IMR-90 (cell line): Measurements from ENCODE around the gene RHBDL1. TPM values are rescaled to one million over a fixed set of nuclear protein-coding genes. Genes with fewer than 3 reads are reported as not detected.

Source experiments
- ATAC-seq: fragments of 200-7000 bp; cut with Tn5 transposase; 2 replicates; pipeline ENCODE4 v1.9.1; 2020; ENCODE audit warnings: low read depth, mild to moderate bottlenecking, moderate library complexity
- BruUV-seq: library from RNA; stranded (reverse); fragments of 400-500 nt; replicated peaks from 2 replicates; lab custom pipeline; 2021; lab: Mats Ljungman, UMichigan
- CTCF ChIA-PET: fragments of 300-600 bp; formaldehyde crosslinking; extraction: SDS; loops from one replicate; lab custom pipeline; 2021; ENCODE audit warnings: antibody characterized with exemption; lab: Yijun Ruan, JAX
- POLR2A ChIA-PET: fragments of 300-600 bp; sonication (Branson Sonifier 250); formaldehyde crosslinking; loops from one replicate; lab custom pipeline; 2022; ENCODE audit warnings: antibody characterized with exemption; ENCODE audit not compliant: unreplicated experiment; lab: Charles Lee
- DNase-seq: peaks from one replicate; pipeline ENCODE4 v3.0.0; 2013
- H2AFZ ChIP-seq: replicated peaks from 2 replicates; pipeline ENCODE3; 2013; ENCODE audit warnings: low read length, mild to moderate bottlenecking; ENCODE audit not compliant: poor library complexity
- H2AK5ac ChIP-seq: 2 replicates; pipeline ENCODE4 v1.6.1; 2013; ENCODE audit warnings: low read depth, low read length, inconsistent platforms
- H2AK9ac ChIP-seq: replicated peaks from 2 replicates; pipeline ENCODE3; 2013; ENCODE audit warnings: mild to moderate bottlenecking, low read depth, low read length, moderate library complexity; ENCODE audit not compliant: poor library complexity
- H2BK120ac ChIP-seq: 2 replicates; pipeline ENCODE4 v1.6.1; 2013; ENCODE audit warnings: low read depth, low read length, inconsistent platforms
- H2BK15ac ChIP-seq: 3 replicates; pipeline ENCODE4 v1.6.1; 2013; ENCODE audit warnings: low read depth, low read length, inconsistent platforms
- H2BK20ac ChIP-seq: 2 replicates; pipeline ENCODE4 v1.6.1; 2013; ENCODE audit warnings: low read depth, mild to moderate bottlenecking, inconsistent platforms, low read length, moderate library complexity
- H2BK5ac ChIP-seq: 2 replicates; pipeline ENCODE4 v1.6.1; 2013; ENCODE audit warnings: mild to moderate bottlenecking, low read depth, low read length, inconsistent platforms; ENCODE audit not compliant: poor library complexity, severe bottlenecking
- H3K14ac ChIP-seq: replicated peaks from 2 replicates; pipeline ENCODE4 v1.6.1; 2013; ENCODE audit warnings: low read depth, low read length, inconsistent platforms
- H3K18ac ChIP-seq: 2 replicates; pipeline ENCODE4 v1.6.1; 2013; ENCODE audit warnings: low read depth, low read length, control low read depth
- H3K23ac ChIP-seq: 2 replicates; pipeline ENCODE4 v1.6.1; 2013; ENCODE audit warnings: low read depth, low read length, inconsistent platforms
- H3K27ac ChIP-seq: 2 replicates; pipeline ENCODE4 v1.5.1; 2013; ENCODE audit warnings: mild to moderate bottlenecking, control low read depth, low read length; ENCODE audit not compliant: insufficient read depth
- H3K27me3 ChIP-seq: 2 replicates; pipeline ENCODE4 v1.6.1; 2013; ENCODE audit warnings: low read length; ENCODE audit not compliant: control insufficient read depth, insufficient read depth
- H3K36me3 ChIP-seq: 2 replicates; pipeline ENCODE4 v1.6.1; 2013; ENCODE audit warnings: low read length, mixed read lengths; ENCODE audit not compliant: control insufficient read depth, insufficient read depth
- H3K4ac ChIP-seq: 2 replicates; pipeline ENCODE4 v1.6.1; 2013; ENCODE audit warnings: low read depth, low read length, inconsistent platforms
- H3K4me1 ChIP-seq: 2 replicates; pipeline ENCODE4 v1.6.1; 2013; ENCODE audit warnings: low read length, mixed read lengths; ENCODE audit not compliant: control insufficient read depth, insufficient read depth
- H3K4me2 ChIP-seq: 2 replicates; pipeline ENCODE4 v1.6.1; 2013; ENCODE audit warnings: low read depth, mild to moderate bottlenecking, control low read depth, low read length, moderate library complexity
- H3K4me3 ChIP-seq: 2 replicates; pipeline ENCODE4 v1.5.1; 2013; ENCODE audit warnings: low read depth, mild to moderate bottlenecking, control low read depth, low read length, moderate library complexity; ENCODE audit not compliant: insufficient read depth
- H3K56ac ChIP-seq: 2 replicates; pipeline ENCODE4 v1.6.1; 2013; ENCODE audit warnings: low read length, inconsistent platforms; ENCODE audit not compliant: insufficient read depth; ENCODE audit errors: extremely low read depth
- H3K79me1 ChIP-seq, 2 experiments: 2 replicates each; pipeline ENCODE4 v1.6.1; 2013; ENCODE audit warnings: low read length in 2 of 2, inconsistent platforms in 1 of 2, low read depth in 1 of 2
- H3K9ac ChIP-seq: 2 replicates; pipeline ENCODE4 v1.6.1; 2013; ENCODE audit warnings: low read depth, low read length, control low read depth
- H3K9me1 ChIP-seq: 2 replicates; pipeline ENCODE4 v1.6.1; 2013; ENCODE audit warnings: low read length, inconsistent platforms; ENCODE audit not compliant: insufficient read depth
- H3K9me3 ChIP-seq: 2 replicates; pipeline ENCODE4 v1.6.1; 2013; ENCODE audit warnings: low read length; ENCODE audit not compliant: control insufficient read depth, insufficient read depth
- H4K20me1 ChIP-seq: 2 replicates; pipeline ENCODE4 v1.6.1; 2013; ENCODE audit warnings: low read length, inconsistent platforms; ENCODE audit not compliant: insufficient read depth
- H4K5ac ChIP-seq: 2 replicates; pipeline ENCODE4 v1.6.1; 2013; ENCODE audit warnings: mild to moderate bottlenecking, low read depth, low read length, control low read depth
- H4K8ac ChIP-seq, 2 experiments: 2 replicates each; pipeline ENCODE4 v1.6.1; 2013; ENCODE audit warnings: low read depth in 2 of 2, low read length in 2 of 2, control low read depth in 1 of 2, inconsistent platforms in 1 of 2
- H4K91ac ChIP-seq: 2 replicates; pipeline ENCODE4 v1.6.1; 2013; ENCODE audit warnings: low read depth, low read length, inconsistent platforms; ENCODE audit not compliant: insufficient read depth
- BHLHE40 ChIP-seq: fragments of 150-350 bp; IDR thresholded peaks from 2 replicates; pipeline ENCODE4 v1.6.1; 2016; ENCODE audit warnings: mild to moderate bottlenecking, low read depth, low read length
- CHD1 ChIP-seq: IDR thresholded peaks from 2 replicates; pipeline ENCODE4 v1.6.1; 2012; ENCODE audit warnings: low read depth, low read length, improper control_type of control experiment
- CTCF ChIP-seq: conservative IDR thresholded peaks from 2 replicates; pipeline ENCODE4 v1.5.1; 2012; ENCODE audit warnings: mild to moderate bottlenecking, low read depth, low read length, improper control_type of control experiment
- ELK1 ChIP-seq: fragments of 150-350 bp; IDR thresholded peaks from 2 replicates; pipeline ENCODE4 v1.6.1; 2016; ENCODE audit warnings: low read depth, mild to moderate bottlenecking, low read length, moderate library complexity, borderline replicate concordance
- POLR2A ChIP-seq: IDR thresholded peaks from 2 replicates; pipeline ENCODE4 v1.6.1; 2012; ENCODE audit warnings: mild to moderate bottlenecking, low read depth, low read length
- RAD21 ChIP-seq: IDR thresholded peaks from 2 replicates; pipeline ENCODE4 v1.6.1; 2012; ENCODE audit warnings: low read length, improper control_type of control experiment
- RFX5 ChIP-seq: IDR thresholded peaks from 2 replicates; pipeline ENCODE4 v1.8.0; 2012; ENCODE audit warnings: low read depth, mild to moderate bottlenecking, low read length, moderate library complexity
- SMC3 ChIP-seq: fragments of 150-350 bp; IDR thresholded peaks from 2 replicates; pipeline ENCODE4 v1.6.1; 2016; ENCODE audit warnings: low read depth, mild to moderate bottlenecking, antibody characterized with exemption, low read length, moderate library complexity
- WGBS, 2 experiments: methylation state at CpG; one replicate each; pipeline versions ENCODE4 v1.1.5 to v1.1.7; 2013; ENCODE audit warnings: missing lambda C conversion rate in 2 of 2; ENCODE audit not compliant: insufficient read length in 1 of 2; ENCODE audit errors: extremely low coverage in 2 of 2; 5-methylcytosine and 5-hydroxymethylcytosine counted together
- dilution Hi-C: fragments of 300-500 bp; cut with HindIII; formaldehyde crosslinking; loops from one replicate; pipeline ENCODE4 v1.14.3; 2018; ENCODE audit warnings: low sequenced_read_pairs; ENCODE audit not compliant: unreplicated experiment
- in situ Hi-C: fragments of 300-500 bp; cut with MboI; formaldehyde crosslinking; loops from 3 replicates; pipeline ENCODE4 v1.14.3; 2019; ENCODE audit warnings: low sequenced_read_pairs, inconsistent platforms, mixed read lengths
- intact Hi-C: fragments of 100-400 bp; cut with micrococcal nuclease; formaldehyde crosslinking; loops from 2 replicates; pipeline ENCODE4 v1.10.0; 2022
- polyA plus RNA-seq, 3 experiments: library from polyadenylated mRNA; depleted of rRNA; stranded (reverse); fragments of >200 nt; gene quantifications; 2 replicates each; pipeline ENCODE4 v1.2.3, GENCODE V29; 2012; ENCODE audit warnings: low replicate concordance in 1 of 3
- total RNA-seq: library from RNA; depleted of rRNA; stranded (reverse); fragments of >200 nt; gene quantifications from 2 replicates; pipeline ENCODE4 v1.2.3, GENCODE V29; 2012

RHBDL1 gene
- total and polyA plus RNA-seq, 2 of the 4 experiments (the other 2 are of a cell fraction) = 0.72 to 4.1 TPM

GRCh38 chr16:660459-661183, 14.8 kb upstream of the RHBDL1 start (continued):
- TF ChIP-seq BHLHE40 (peak; percentile 87), RAD21 (peak; percentile 23)

GRCh38 chr16:661184-661821, 14.2 kb upstream of the RHBDL1 start:
- no peak overlapping the region for H2BK120ac ChIP-seq
- peaks cover 5% of the 10 kb centered on the region for H3K4me1 ChIP-seq
- WGBS, 2 experiments = 66% methylated on average over 13 of the region's 35 CpGs; no CpG with 5 or more reads in 1 of the 2 experiments
- no peak overlapping the region for H4K5ac ChIP-seq
- no peak overlapping the region for H3K4ac ChIP-seq
- no peak overlapping the region for H2BK20ac ChIP-seq
- H2AK5ac ChIP-seq = peak overlapping the region; percentile 27; the same call in 1 of the 2 replicates
- peak overlapping the region; percentile 97 for H2AK9ac ChIP-seq
- no peaks in the 10 kb centered on the region for H3K79me1 ChIP-seq
- H3K9ac ChIP-seq = no peak overlapping the region
- H3K4me3 ChIP-seq = no peak overlapping the region
- no peak overlapping the region for H3K23ac ChIP-seq
- H4K91ac ChIP-seq = no peak overlapping the region
- intact Hi-C loops = loop anchor here (2.0 kb wide), 1 partner anchor 83 kb away; no protein-coding TSS in a partner anchor
- no peak overlapping the region for H3K14ac ChIP-seq
- no peaks in the 10 kb centered on the region for H3K27me3 ChIP-seq
- H3K56ac ChIP-seq = no peak overlapping the region
- H3K27ac ChIP-seq = no peak overlapping the region
- H2BK15ac ChIP-seq = no peak overlapping the region
- peak overlapping the region; percentile 15 for H2BK5ac ChIP-seq
- BruUV-seq = no TSS peak
- no peaks in the 10 kb centered on the region for H3K9me3 ChIP-seq
- in situ Hi-C loops = no loop called here
- peak overlapping the region in 1 of 2 experiments; percentile 34; a peak in 1 of 4 replicates for H4K8ac ChIP-seq
- ChIA-PET CTCF (no interaction called here), POLR2A (no interaction called here)
- H2AFZ ChIP-seq = peak overlapping the region; percentile 79
- DNase-seq = no peak
- H4K20me1 ChIP-seq = no peaks in the 10 kb centered on the region
- TF ChIP-seq CHD1 (no peak), BHLHE40 (no peak), CTCF (no peak), RAD21 (no peak), SMC3 (no peak), ELK1 (no peak), POLR2A (no peak), RFX5 (no peak)
- ATAC-seq = no peak
- dilution Hi-C loops = no loop called here
- H3K36me3 ChIP-seq = peaks cover 4% of the 10 kb centered on the region
- H3K4me2 ChIP-seq = no peak overlapping the region
- no peaks in the 10 kb centered on the region for H3K9me1 ChIP-seq
- H3K18ac ChIP-seq = no peak overlapping the region
